Daoy (cell line): ENCODE data around the gene PLEKHA4. TPM values are rescaled to one million over a fixed set of nuclear protein-coding genes. Genes with fewer than 3 reads are reported as not detected.
"Not testable (repeated sequence)": the region's sequence is repeated elsewhere in the genome, so short reads cannot be mapped to it uniquely, and the experiment has no call there.

Source experiments
- DNase-seq: peaks from one replicate; pipeline ENCODE4 v3.0.0-alpha.2; 2015; ENCODE audit warnings: low read depth
- total RNA-seq: library from RNA; depleted of rRNA; stranded (reverse); fragments of >200 nt; shearing (Covaris generic); gene quantifications from 2 replicates; pipeline ENCODE4 v1.2.3, GENCODE V29; 2014; rRNA removed

PLEKHA4 gene
- total RNA-seq, 1 experiment from 2014 or later, result 4.5 TPM

DNA sequence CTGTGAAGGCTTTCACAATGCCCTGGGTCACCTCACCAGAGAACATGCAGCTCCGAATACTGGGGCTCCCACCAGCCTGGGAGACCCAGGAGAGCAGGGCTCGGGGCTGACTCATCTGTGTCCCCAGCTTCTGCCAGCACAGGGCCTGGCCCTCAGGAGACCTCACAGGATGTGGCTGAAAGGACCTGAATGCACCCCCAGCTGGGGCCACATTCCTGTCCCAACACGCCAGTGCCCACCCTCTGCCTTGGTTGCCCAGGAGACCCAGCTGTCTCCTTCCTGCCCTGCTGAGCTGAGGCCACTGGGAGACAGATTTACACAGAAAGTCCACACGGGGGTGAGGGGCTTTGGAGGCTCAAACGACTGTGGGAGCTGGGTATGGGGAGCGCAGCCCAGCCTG lies 69.5 kb downstream of the PLEKHA4 start:
- peak; percentile 58 for DNase-seq

DNA sequence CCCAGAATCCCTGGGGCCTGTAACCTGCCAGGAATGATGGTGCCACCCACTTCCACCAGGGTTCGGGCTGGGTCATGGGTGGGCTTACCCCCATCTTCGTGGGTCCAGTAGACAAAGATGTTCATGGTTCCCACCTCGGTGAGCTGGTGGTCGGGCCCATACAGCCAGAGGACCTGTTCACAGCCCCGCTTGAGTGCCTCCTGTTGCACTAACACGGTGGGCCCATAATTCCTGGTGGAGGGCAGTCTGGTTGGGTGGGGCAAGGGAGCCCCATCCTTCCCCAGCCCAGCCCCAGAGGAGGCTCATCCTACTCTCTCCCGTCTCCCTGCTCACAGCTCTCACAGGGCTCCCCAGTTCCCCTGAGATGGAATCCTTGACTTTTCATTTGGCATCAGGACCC lies 71.3 kb downstream of the PLEKHA4 start:
- no peak for DNase-seq

DNA sequence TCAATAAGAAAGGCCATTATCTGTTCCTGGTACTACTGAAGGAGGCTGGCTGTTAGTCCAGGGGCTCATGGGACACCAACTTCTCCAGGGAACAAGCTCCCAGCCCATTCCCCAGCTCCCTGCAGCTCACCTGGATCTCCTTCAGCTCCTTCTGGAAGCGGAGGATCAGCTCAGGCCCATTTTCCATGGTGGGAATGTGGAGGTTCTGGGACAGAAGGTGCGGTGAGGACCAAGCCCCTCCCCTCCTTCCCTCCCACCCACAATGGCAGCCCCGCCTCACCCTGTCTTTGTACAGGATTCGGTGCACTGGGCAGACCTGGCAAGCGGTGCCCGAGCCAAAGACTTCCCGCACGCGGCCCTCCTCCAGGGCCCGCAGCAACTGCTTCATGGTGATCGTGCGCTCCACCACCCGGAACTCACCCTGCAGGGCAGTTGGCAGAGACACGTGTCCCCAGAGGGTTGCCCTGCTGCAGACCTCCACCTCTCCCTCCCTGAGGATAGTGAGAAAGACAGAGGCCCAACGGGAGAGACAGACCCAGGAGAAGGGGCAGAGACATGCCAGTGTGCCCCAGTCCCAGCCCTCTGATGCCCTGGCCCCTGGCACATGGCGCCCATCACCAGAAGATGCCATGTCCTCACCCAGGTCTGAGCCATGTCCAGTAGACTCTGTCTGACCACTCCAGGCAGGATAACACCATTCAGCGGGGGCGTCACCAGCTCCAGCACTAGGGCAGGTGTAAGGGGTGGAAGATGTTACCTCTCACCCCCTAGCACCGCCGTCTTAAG lies 71.9 kb downstream of the PLEKHA4 start:
- DNase-seq, result no peak

DNA sequence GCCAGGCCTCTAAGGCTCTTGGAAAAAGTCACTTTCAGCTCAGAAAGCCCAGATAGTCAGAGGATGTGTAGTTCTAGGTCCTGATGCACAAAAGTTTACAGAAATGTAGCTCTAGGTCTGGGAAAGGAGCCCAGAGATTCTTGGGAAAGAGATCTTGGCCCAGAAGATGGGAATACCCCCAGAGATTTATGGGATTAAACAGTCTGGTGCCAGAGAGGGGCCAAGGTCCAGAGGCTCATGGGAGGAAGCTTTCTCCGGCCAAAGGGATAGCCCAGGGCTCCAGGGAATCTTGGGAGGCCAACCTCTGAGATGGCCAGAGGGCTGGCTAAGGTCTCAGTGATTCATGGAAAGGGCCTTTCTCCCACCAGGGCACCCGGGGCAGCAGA lies 72.7 kb downstream of the PLEKHA4 start:
- no peak for DNase-seq

DNA sequence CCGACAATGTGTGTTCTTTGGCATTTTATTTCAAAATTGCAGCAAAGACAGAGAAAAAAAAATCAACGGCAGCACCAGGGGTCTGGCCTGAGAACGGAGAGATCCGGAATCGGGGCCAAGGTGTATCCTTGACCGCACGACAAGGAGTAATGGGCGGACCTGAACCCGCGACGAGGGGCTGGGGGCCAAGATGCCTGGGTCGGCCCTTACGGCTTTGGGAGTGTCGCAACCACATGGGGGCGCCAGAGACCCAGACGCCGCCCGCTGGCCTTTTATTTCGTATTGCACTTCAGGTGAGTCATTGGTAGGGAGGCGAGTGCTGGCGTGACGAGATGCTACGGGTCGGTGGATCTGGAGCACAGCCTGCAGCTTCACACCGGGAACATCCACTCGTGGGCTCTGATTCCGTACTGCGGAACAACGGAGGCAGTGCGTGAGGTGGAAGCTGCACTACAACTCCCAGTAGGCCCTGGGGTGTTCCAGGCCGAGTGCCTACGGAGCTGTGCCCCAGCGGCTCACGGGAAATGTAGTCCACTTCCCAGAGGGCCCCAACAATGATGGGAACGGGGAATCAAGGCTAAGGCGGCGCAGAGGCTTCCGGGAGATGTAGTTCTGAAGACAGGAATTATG lies 73.2 kb downstream of the PLEKHA4 start:
- DNase-seq, result peak; percentile 95

DNA sequence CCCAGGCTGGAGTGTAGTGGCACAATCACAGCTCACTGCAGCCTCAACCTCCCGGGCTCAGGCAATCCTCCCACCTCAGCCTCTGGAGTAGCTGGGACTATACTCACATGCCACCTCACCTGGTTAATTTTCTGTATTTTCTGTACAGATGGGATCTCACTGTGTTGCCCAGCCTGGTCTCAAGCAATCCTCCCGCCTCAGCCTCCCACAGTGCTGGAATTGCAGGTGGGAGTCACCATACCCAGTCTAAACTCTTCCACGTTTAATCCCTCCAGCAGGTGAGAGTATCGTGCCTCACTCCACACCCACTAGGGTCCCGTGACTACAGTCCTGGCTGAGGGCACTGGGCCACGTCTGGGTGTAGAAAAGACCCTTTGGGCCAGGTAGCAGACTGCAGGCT lies 74.1 kb downstream of the PLEKHA4 start:
- DNase-seq, result no peak

DNA sequence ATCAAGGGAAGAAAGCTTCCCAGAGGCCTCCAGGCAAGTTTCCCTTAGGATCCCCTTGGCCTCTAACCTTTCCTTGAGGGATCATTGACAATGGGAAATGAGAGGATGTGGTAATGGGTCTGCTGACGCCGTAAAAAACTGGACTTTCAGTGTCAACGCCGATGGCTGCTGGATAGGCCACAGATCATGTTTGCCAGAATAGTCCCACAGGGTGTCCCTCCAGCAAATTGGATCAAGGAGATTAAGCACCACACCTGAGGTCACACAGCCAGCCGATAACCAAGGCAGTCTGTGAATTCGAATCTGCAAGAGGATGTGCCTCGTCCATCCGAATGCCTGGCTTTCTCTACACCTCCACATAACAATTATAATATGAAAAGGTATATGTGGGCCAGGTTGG lies 75.1 kb downstream of the PLEKHA4 start:
- DNase-seq, result no peak

DNA sequence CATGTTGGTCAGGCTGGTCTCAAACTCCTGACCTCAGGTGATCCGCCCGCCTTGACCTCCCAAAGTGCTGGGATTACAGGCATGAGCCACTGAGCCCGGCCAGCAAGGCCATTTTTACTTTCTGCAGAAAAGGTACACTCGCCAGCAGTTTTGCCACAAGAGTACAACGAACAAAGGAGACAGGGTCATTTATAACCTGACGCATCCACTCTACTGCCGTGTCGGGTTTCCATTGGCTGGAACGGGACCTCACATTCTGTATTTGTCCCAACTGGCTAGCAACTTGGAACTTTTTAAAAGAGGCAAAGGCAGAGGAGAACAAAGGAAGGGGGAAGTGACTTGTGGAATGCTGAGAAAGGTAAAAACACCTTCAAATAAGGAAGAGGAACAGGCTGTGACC lies 81.1 kb downstream of the PLEKHA4 start:
- DNase-seq, result not testable (repeated sequence)

Other genes starting within 250 kb of the PLEKHA4 start
- 2,925 and 3,124 TPM in 2 replicates for gene RPL18, start 249.4 kb downstream of the PLEKHA4 start, total RNA-seq
- gene SPHK2, start 249.1 kb downstream of the PLEKHA4 start, total RNA-seq, result 5.1 and 12.7 TPM in 2 replicates
- 3.0 and 10.0 TPM in 2 replicates for gene DBP, start 231.2 kb downstream of the PLEKHA4 start, total RNA-seq
- not detected in 2 replicates for gene CA11, start 222.4 kb downstream of the PLEKHA4 start, total RNA-seq
- gene NTN5, start 195.6 kb downstream of the PLEKHA4 start, total RNA-seq, result not detected in 2 replicates
- not detected in 2 replicates for gene FUT2, start 172.6 kb downstream of the PLEKHA4 start, total RNA-seq
- gene MAMSTR, start 148.9 kb downstream of the PLEKHA4 start, total RNA-seq, result 0.34 and 2.9 TPM in 2 replicates
- 0.17 TPM in 1 of 2 replicates, not detected in the other for gene RASIP1, start 128.0 kb downstream of the PLEKHA4 start, total RNA-seq
- gene IZUMO1, start 121.7 kb downstream of the PLEKHA4 start, total RNA-seq, result not detected in 2 replicates
- 0.39 TPM in 1 of 2 replicates, not detected in the other for gene FUT1, start 116.0 kb downstream of the PLEKHA4 start, total RNA-seq
- not detected in 2 replicates for gene FGF21, start 113.1 kb downstream of the PLEKHA4 start, total RNA-seq
- gene BCAT2, start 57.6 kb downstream of the PLEKHA4 start, total RNA-seq, result 29.5 and 36.7 TPM in 2 replicates
- 0.69 TPM in 1 of 2 replicates, not detected in the other for gene HSD17B14, start 32.1 kb downstream of the PLEKHA4 start, total RNA-seq
- gene PPP1R15A, start 3.8 kb upstream of the PLEKHA4 start, total RNA-seq, result 50.7 and 56.2 TPM in 2 replicates
- gene TULP2, start 30.1 kb upstream of the PLEKHA4 start, total RNA-seq, result not detected in 2 replicates
- gene NUCB1, start 31.7 kb upstream of the PLEKHA4 start, total RNA-seq, result 105 and 106 TPM in 2 replicates
- gene DHDH, start 65.1 kb upstream of the PLEKHA4 start, total RNA-seq, result not detected in 2 replicates
- gene BAX, start 86.3 kb upstream of the PLEKHA4 start, total RNA-seq, result 43.7 and 54.2 TPM in 2 replicates
- gene FTL, start 96.7 kb upstream of the PLEKHA4 start, total RNA-seq, result 754 and 855 TPM in 2 replicates
- 19.2 and 36.8 TPM in 2 replicates for gene GYS1, start 124.7 kb upstream of the PLEKHA4 start, total RNA-seq
- gene RUVBL2, start 125.3 kb upstream of the PLEKHA4 start, total RNA-seq, result 550 and 590 TPM in 2 replicates
- gene LHB, start 148.5 kb upstream of the PLEKHA4 start, total RNA-seq, result 0.60 and 4.0 TPM in 2 replicates
- gene CGB3, start 155.7 kb upstream of the PLEKHA4 start, total RNA-seq, result 5.3 and 11.9 TPM in 2 replicates
- 2.2 TPM in 1 of 2 replicates, not detected in the other for gene CGB2, start 163.3 kb upstream of the PLEKHA4 start, total RNA-seq
- gene CGB1, start 168.3 kb upstream of the PLEKHA4 start, total RNA-seq, result not detected in 2 replicates
- gene CGB5, start 175.2 kb upstream of the PLEKHA4 start, total RNA-seq, result 22.0 and 35.7 TPM in 2 replicates
- gene CGB8, start 180.5 kb upstream of the PLEKHA4 start, total RNA-seq, result 27.8 and 31.4 TPM in 2 replicates
- gene CGB7, start 189.1 kb upstream of the PLEKHA4 start, total RNA-seq, result 4.3 and 6.8 TPM in 2 replicates
- gene NTF4, start 196.2 kb upstream of the PLEKHA4 start, total RNA-seq, result not detected in 2 replicates
- not detected in 2 replicates for gene KCNA7, start 204.1 kb upstream of the PLEKHA4 start, total RNA-seq
- gene SNRNP70, start 216.8 kb upstream of the PLEKHA4 start, total RNA-seq, result 179 and 191 TPM in 2 replicates
- 6.7 and 7.2 TPM in 2 replicates for gene LIN7B, start 245.8 kb upstream of the PLEKHA4 start, total RNA-seq